Chondrocyte (in vitro differentiated cells): Measurements from ENCODE around the gene SLC27A2. TPM values are rescaled to one million over a fixed set of nuclear protein-coding genes. Genes with fewer than 3 reads are reported as not detected.
A peak's percentile ranks its signal among the peaks of the same experiment; 100 is the strongest.

Source experiments
- DNase-seq: peaks from one replicate; pipeline ENCODE4 v3.0.0; 2021; ENCODE audit warnings: mixed read lengths, low spot score
- H3K27ac Mint-ChIP-seq: one replicate; pipeline ENCODE4 v1.8.0; 2021; ENCODE audit warnings: mild to moderate bottlenecking, moderate library complexity, mixed read lengths; ENCODE audit not compliant: unreplicated experiment
- H3K27me3 Mint-ChIP-seq: 2 replicates; pipeline ENCODE4 v1.8.0; 2021; ENCODE audit warnings: low read depth, mixed read lengths
- H3K36me3 Mint-ChIP-seq: 2 replicates; pipeline ENCODE4 v1.8.0; 2021; ENCODE audit warnings: low read depth, mixed read lengths
- H3K4me1 Mint-ChIP-seq: 2 replicates; pipeline ENCODE4 v1.8.0; 2021; ENCODE audit warnings: low read depth, mild to moderate bottlenecking, mixed read lengths
- H3K4me3 Mint-ChIP-seq: one replicate; pipeline ENCODE4 v1.8.0; 2021; ENCODE audit warnings: mild to moderate bottlenecking, moderate library complexity, mixed read lengths; ENCODE audit not compliant: unreplicated experiment
- H3K9me3 Mint-ChIP-seq: 2 replicates; pipeline ENCODE4 v1.8.0; 2021; ENCODE audit warnings: low read depth, mixed read lengths
- CTCF ChIP-seq: fragments of 200-600 bp; sonication (generic); IDR thresholded peaks from 2 replicates; pipeline ENCODE4 v1.5.0; 2021; ENCODE audit warnings: antibody characterized with exemption, mild to moderate bottlenecking, moderate library complexity
- total RNA-seq: library from RNA; stranded (reverse); gene quantifications from 3 replicates; pipeline ENCODE4 v1.2.1, GENCODE V29; 2021

Gene SLC27A2
- total RNA-seq, 1 donor from 2014 or later, result not detected

GRCh38 chr15:50249704-50250103 is 67.7 kb downstream of the SLC27A2 start:
- Mint-ChIP-seq H3K27ac (no peak overlapping the region), H3K36me3 (no peaks in the 10 kb centered on the region), H3K4me3 (no peak overlapping the region), H3K9me3 (no peaks in the 10 kb centered on the region), H3K4me1 (no peaks in the 10 kb centered on the region), H3K27me3 (no peaks in the 10 kb centered on the region)
- TF ChIP-seq CTCF, result no peak
- no peak for DNase-seq

- H3K36me3 Mint-ChIP-seq, result no peaks in the 10 kb centered on the region
- H3K27ac Mint-ChIP-seq, result no peak overlapping the region
- no peaks in the 10 kb centered on the region for H3K9me3 Mint-ChIP-seq
- no peak for DNase-seq
- no peak overlapping the region for H3K4me3 Mint-ChIP-seq
- no peaks in the 10 kb centered on the region for H3K4me1 Mint-ChIP-seq
- TF ChIP-seq CTCF, result no peak
- no peaks in the 10 kb centered on the region for H3K27me3 Mint-ChIP-seq
These were observed 68.9 kb downstream of the SLC27A2 start for GRCh38 chr15:50250760-50251394.

GRCh38 chr15:50251638-50252182 is 69.7 kb downstream of the SLC27A2 start:
- TF ChIP-seq CTCF, result no peak
- H3K4me1 Mint-ChIP-seq, result no peaks in the 10 kb centered on the region
- no peak overlapping the region for H3K4me3 Mint-ChIP-seq
- H3K36me3 Mint-ChIP-seq, result no peaks in the 10 kb centered on the region
- no peak overlapping the region for H3K27ac Mint-ChIP-seq
- DNase-seq, result no peak
- H3K27me3 Mint-ChIP-seq, result no peaks in the 10 kb centered on the region
- H3K9me3 Mint-ChIP-seq, result no peaks in the 10 kb centered on the region

DNA sequence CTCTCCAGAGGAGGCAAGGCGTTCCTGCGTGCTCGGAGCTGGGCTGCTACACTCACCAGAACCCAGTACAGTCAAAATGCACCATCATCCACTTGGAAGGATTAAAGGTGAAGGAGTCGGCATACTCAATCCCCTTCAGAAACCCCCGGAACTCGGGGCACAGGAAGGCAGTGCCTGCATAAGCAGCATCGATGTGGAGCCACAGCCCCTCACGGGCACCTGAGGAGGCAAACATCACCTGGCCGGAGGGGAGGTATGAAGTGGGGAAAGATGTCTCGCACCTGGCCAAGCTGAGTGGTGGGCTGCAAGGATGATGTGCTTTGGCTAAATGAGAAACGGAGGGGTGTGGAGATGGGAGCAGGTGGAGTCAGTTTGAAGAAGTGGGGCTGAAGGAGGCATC is 70.6 kb downstream of the SLC27A2 start:
- H3K27ac Mint-ChIP-seq, result peak overlapping the region; percentile 12
- H3K4me1 Mint-ChIP-seq, result no peaks in the 10 kb centered on the region
- H3K9me3 Mint-ChIP-seq, result no peaks in the 10 kb centered on the region
- H3K36me3 Mint-ChIP-seq, result no peaks in the 10 kb centered on the region
- TF ChIP-seq CTCF, result no peak
- H3K27me3 Mint-ChIP-seq, result no peaks in the 10 kb centered on the region
- H3K4me3 Mint-ChIP-seq, result no peak overlapping the region
- DNase-seq, result no peak

DNA sequence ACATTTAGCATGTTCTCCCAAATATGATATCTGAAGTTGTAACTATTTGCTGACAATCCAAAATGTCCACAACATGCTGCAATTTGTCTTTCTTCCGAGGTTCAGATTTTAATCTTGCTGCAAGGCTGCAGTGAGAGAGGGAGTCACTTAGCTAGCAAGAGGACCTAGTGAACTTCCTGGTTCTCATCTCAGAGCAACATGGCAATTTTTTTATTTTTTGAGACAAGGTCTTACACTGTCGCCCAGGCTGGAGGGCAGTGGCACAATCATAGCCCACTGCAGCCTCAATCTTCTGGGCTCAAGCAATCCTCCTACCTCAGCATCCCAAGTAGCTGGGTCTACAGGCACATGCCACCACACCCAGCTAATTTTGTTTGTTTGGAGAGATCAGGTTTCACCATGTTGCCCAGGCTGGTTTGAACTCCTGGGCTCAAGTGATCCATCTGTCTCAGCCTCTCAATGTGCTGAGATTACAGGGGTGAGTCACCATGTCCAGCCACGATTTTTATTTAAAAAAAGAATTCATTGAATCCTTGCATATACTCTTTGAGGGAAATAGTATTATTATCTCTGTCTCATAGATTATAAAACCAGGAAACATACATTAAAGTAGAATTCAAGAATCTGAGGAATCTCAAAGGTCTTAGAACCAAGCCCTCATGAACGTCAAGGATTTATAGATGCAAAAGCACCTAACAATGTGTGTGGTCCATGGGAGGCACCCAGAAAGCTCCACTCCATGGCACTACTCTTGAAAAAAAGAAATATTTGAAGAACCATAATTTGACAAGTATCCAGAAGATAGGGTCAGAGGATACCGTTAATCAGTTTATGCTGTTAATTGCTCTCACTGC is 74.4 kb downstream of the SLC27A2 start:
- Mint-ChIP-seq H3K4me3 (no peak overlapping the region), H3K27ac (no peak overlapping the region), H3K4me1 (no peaks in the 10 kb centered on the region), H3K36me3 (no peaks in the 10 kb centered on the region), H3K9me3 (no peaks in the 10 kb centered on the region), H3K27me3 (no peaks in the 10 kb centered on the region)
- DNase-seq, result no peak
- no peak for TF ChIP-seq CTCF
